GM18868 (cell line): ENCODE measurements around the gene JMJD7.

Experiments
- ATAC-seq: cut with Tn5 transposase; IDR thresholded peaks from one replicate; pipeline ENCODE4 v1.9.1; 2021; ENCODE audit warnings: mild to moderate bottlenecking, moderate library complexity; ENCODE audit not compliant: unreplicated experiment

JMJD7 gene

GRCh38 chr15:41881550-41881919, 53.6 kb downstream of the JMJD7 start:
- no peak for ATAC-seq

DNA sequence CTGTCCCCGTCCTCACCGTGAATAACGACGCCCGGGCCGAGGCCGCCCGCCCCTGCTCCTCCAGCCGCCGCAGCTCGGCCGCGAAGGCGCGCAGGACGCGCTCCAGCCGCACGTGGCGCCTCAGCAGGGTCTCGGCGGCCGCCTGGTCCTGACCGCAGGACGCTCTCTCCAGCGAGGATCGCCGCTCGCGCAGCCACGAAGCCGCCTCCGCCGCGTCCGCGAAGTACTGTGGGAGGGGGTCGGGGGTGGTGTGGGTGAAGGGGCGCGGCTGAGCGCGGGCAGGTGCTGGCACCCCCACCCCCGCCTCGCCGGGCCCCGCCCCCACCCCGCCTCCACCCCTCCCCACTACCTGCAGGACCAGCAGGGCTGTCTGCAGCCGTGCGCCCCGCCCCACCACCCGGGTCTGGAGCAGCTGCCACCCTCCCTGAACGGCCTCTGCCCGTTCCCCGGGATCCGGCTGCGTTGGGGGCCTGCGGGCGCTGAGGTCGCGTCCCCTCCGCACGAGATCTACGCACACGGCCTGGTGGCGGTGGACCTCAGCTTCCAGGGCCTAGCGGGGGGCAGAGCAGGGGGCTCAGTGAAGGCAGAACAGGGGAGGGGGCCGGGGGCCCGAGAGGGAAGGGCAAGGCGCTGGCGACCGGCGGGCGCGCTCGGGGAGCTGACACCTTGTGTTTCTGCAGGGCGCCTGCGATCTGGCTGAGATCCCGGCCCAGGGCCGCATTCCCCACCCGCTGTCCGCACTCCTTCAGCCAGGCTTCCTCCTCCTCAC, 54.2 kb downstream of the JMJD7 start:
- ATAC-seq, result no peak

DNA sequence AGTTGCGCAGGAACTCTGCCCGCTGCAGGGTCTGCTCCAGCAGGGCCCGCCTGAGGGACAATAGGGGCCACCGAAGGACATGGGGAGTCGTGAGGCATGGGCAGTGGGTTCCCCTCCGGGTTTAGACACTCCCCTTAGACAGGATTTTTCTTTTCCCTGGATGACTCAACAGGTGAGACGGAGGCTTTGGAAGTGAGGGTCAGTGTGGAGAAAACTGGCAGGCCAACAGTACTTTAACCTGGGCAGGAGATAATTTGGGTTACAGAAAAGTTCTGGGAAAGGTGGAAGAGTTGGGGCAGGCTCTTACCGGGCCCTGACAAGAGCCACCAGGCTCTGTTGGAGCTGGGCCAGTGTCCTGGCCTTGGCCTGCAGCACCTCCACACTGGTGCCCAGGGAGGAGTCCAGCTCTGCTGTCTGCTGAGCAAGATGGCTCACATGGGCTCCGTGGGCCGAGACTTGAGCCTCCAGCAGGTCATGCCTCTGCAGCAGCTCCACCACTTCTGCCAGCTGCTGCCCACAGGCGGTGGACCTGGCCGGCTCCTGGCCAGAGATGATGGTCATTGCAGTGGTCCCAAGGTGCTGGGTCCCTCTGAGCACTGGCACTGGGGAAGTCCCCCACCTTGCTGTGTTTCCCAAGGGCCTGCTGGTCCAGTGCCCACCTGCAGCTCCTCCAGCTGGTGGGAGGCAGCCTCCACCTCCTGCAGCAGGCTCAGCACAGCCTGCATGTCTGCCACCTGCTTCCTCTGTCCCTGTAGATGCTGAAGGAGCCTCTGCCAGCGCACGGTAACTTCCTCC, 55.0 kb downstream of the JMJD7 start:
- ATAC-seq, result no peak

DNA sequence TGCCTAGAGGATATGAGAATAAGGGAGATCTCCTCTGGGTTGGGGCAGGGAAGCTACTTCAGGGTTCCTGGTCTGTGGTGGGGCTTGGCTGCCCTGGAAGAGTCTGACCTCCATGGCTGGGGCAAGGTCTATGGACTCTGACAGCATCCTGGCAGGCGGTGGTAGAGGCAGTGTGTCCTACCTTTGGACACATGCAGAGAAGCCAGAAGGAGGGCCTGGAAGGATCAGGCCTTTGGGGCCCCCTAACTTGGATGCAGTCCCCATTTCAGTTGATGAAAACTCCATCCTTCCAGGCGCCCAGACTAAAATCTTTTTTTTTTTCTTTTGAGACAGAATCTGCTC, 55.6 kb downstream of the JMJD7 start:
- ATAC-seq, result no peak

DNA sequence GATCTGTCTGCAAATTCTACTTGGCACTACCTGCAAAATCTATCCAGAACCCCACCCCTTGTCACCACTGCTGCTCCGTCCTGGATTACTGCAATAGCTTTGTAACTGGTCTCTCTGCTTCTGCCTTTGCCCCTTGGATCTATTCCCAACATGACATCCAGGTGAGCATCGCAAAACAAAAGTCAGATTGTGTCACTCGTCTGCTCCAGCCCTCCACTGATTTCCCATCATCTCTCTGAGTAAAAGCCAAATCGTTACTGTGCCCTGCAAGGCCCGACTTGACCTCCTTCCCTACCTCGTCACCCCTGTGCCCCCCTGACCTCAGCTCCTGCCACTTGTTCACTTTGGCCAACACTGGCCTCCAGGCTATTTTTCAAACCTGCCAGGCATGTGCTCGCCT, 56.6 kb downstream of the JMJD7 start:
- no peak for ATAC-seq

DNA sequence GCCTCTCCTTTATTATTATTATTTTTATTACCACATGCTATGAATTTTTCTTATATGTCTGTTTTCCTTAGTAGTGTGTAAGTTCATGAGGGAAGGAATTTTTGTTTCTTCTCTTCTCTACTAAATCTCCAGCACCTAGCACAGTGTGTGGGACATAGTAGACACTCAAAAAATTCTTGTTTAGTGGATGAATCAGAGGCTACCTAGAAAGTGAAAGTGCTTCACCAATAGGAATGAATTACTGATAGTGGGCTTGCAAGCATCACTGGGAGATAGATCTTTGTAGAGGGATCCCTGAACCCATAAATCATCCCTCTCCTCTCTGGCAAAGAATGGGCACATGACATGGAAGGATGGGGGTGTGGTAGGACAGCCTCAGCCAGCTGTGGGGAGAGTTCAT, 57.4 kb downstream of the JMJD7 start:
- ATAC-seq, result no peak

DNA sequence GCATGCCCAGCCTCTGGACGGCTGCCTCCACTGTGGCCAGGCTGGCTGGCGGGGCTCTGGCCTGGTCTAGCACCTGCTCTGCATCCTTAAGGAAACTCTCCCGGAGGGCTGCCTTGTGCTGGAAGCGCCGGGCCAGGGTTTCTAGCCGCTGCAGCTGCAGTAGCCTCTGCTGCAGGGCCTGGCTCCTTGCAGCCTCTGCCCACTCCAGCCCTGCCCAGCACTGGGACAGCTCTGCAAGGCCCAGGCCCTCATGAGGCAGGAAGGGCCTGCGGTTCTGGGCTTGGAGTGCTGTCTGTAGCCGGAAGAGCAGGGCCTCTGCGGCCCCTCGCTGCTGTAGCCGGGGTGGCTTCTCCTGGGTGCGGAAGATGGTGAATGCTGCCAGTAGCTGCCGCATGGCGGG, 57.9 kb downstream of the JMJD7 start:
- ATAC-seq, result no peak

- no peak for ATAC-seq
Observed at GRCh38 chr15:41886741-41887140, 58.8 kb downstream of the JMJD7 start.

- ATAC-seq, result no peak
Observed at GRCh38 chr15:41887161-41887560, 59.3 kb downstream of the JMJD7 start.
